K562 (cell line): ENCODE results near the gene TSPOAP1. TPM values are rescaled to one million over a fixed set of nuclear protein-coding genes. Genes with fewer than 3 reads are reported as not detected.
A peak's percentile ranks its signal among the peaks of the same experiment; 100 is the strongest.

Source experiments
- ARID4B ChIP-seq: sonication (generic); formaldehyde crosslinking; IDR thresholded peaks from 2 replicates; pipeline ENCODE4 v1.8.0; 2022; ENCODE audit warnings: mild to moderate bottlenecking, missing genetic modification reagents
- CC2D1A ChIP-seq: fragments of 450-650 bp; IDR thresholded peaks from 2 replicates; pipeline ENCODE4 v1.6.1; 2017; ENCODE audit warnings: mild to moderate bottlenecking
- ETV1 ChIP-seq: fragments of 450-650 bp; conservative IDR thresholded peaks from 2 replicates; pipeline ENCODE4 v1.6.1; 2016; ENCODE audit warnings: missing genetic modification characterization, control low read depth, low read depth, missing compliant biosample characterization
- GABPB1 ChIP-seq: sonication (generic); formaldehyde crosslinking; IDR thresholded peaks from 2 replicates; pipeline ENCODE4 v1.8.0; 2022; ENCODE audit warnings: mild to moderate bottlenecking, missing genetic modification reagents
- HDAC3 ChIP-seq: fragments of 450-650 bp; IDR thresholded peaks from 2 replicates; pipeline ENCODE4 v1.6.1; 2018; ENCODE audit warnings: borderline replicate concordance, mild to moderate bottlenecking, moderate library complexity; ENCODE audit not compliant: partially characterized antibody
- MAFK ChIP-seq: IDR thresholded peaks from 2 replicates; pipeline ENCODE4 v1.6.1; 2011; ENCODE audit warnings: low read length, improper control_type of control experiment
- NCOR1 ChIP-seq: fragments of 450-650 bp; IDR thresholded peaks from 2 replicates; pipeline ENCODE4 v1.6.1; 2016; ENCODE audit warnings: mild to moderate bottlenecking, moderate library complexity
- NFIX ChIP-seq: fragments of 250-450 bp; sonication (Bioruptor Pico); IDR thresholded peaks from 2 replicates; pipeline ENCODE4 v1.4.0; 2020; ENCODE audit warnings: low read depth, mild to moderate bottlenecking, moderate library complexity
- PCBP2 ChIP-seq: fragments of 200-400 bp; formaldehyde crosslinking; IDR thresholded peaks from 2 replicates; pipeline ENCODE4 v1.6.1; 2018; ENCODE audit warnings: low read length, low read depth, mild to moderate bottlenecking, moderate library complexity; ENCODE audit not compliant: poor library complexity, severe bottlenecking
- PKNOX1 ChIP-seq: fragments of 450-650 bp; IDR thresholded peaks from 2 replicates; pipeline ENCODE4 v1.6.1; 2016
- RCOR1 ChIP-seq, 2 experiments: IDR thresholded peaks; 2 replicates each; pipeline ENCODE4 v1.6.1; 2012; ENCODE audit warnings: low read depth in 2 of 2, low read length in 2 of 2, borderline replicate concordance in 1 of 2, improper control_type of control experiment in 1 of 2
- SAP30 ChIP-seq: fragments of 200-600 bp; sonication (generic); IDR thresholded peaks from 2 replicates; pipeline ENCODE4 v1.6.1; 2012; ENCODE audit warnings: borderline replicate concordance, low read depth, mild to moderate bottlenecking, moderate library complexity, low read length, control low read depth, inconsistent platforms; ENCODE audit not compliant: insufficient read depth, poor library complexity, severe bottlenecking
- SMARCA4 ChIP-seq: fragments of 450-650 bp; IDR thresholded peaks from 2 replicates; pipeline ENCODE4 v1.6.1; 2016
- TAL1 ChIP-seq: fragments of 450-650 bp; IDR thresholded peaks from 2 replicates; pipeline ENCODE4 v1.6.1; 2016; ENCODE audit warnings: mild to moderate bottlenecking
- TEAD1 ChIP-seq, 2 experiments: fragments of 450-650 bp in 1 of 2; sonication (generic) in 1 of 2; formaldehyde crosslinking; IDR thresholded peaks; 2 replicates each; pipeline versions ENCODE4 v1.4.0 to v1.8.0; 2020 to 2022; ENCODE audit warnings: mild to moderate bottlenecking in 2 of 2, missing genetic modification reagents in 1 of 2
- TRIM24 ChIP-seq, 2 experiments: fragments of 450-650 bp; IDR thresholded peaks; 2 replicates each; pipeline ENCODE4 v1.6.1; 2016
- ZNF316 ChIP-seq: fragments of 450-650 bp; IDR thresholded peaks from 2 replicates; pipeline ENCODE4 v1.6.1; 2016
- ZNF511 ChIP-seq: sonication (generic); formaldehyde crosslinking; IDR thresholded peaks from 2 replicates; pipeline ENCODE4 v1.8.0; 2022; ENCODE audit warnings: mild to moderate bottlenecking, missing genetic modification reagents
- polyA plus RNA-seq, 8 experiments: library from polyadenylated mRNA; depleted of rRNA in 4 of 8; stranded (reverse) in 5 of 8; unstranded in 3 of 8; fragments of >200 nt; fragmentation: Nextera tagmentation in 2 of 8; fragmentation: Illumina TruSeq in 1 of 8; extraction: Ambion mirVana in 2 of 8; extraction: Trizol in 1 of 8; gene quantifications; 2 replicates each; pipeline versions ENCODE4 v1.2.1 to v1.2.3, GENCODE V29; 2011 to 2014; ENCODE audit warnings: inconsistent platforms in 1 of 8, missing spikeins in 1 of 8
- total RNA-seq, 7 experiments: library from RNA; depleted of rRNA in 6 of 7; stranded (reverse); fragments of >200 nt in 6 of 7; fragmentation: Illumina TruSeq in 2 of 7; extraction: Trizol in 2 of 7; gene quantifications; 2 replicates each; pipeline versions ENCODE4 v1.2.1 to v1.2.3, GENCODE V29; 2011 to 2021; ENCODE audit warnings: low replicate concordance in 1 of 7
- TF ChIP-seq, protein P1 (sequence below): fragments of 250-450 bp; sonication (Bioruptor Pico); IDR thresholded peaks from 2 replicates; pipeline ENCODE4 v1.5.0; 2022; ENCODE audit warnings: mild to moderate bottlenecking

Gene TSPOAP1
- total and polyA plus RNA-seq, 9 of the 15 experiments (the other 6 are each of a cell fraction or from before 2014, with no cell fraction given) = 0.87 to 3.9 (median 1.8) TPM; not detected in 2

- TF ChIP-seq ARID4B (no peak), SAP30 (no peak), TRIM24 (IDR thresholded peaks at IDR 0.05) (peak in 1 of 2 experiments; percentile 53; a peak in 1 of 4 replicates), PCBP2 (no peak), NFIX (CRISPR knock-in tag) (peak; percentile 23; the same call in 1 of the 2 replicates), ETV1 (tag) (0 out of 2 replicates have a peak, but pooled peaks have one; percentile 29), NCOR1 (peak; percentile 59), RCOR1 (IDR thresholded peaks at IDR 0.05; ENCODE audit: borderline replicate concordance in 1 of 2, low read depth in 2 of 2, low read length in 2 of 2) (peak in 1 of 2 experiments; percentile 77; a peak in 1 of 4 replicates), TAL1 (peak; percentile 59; the same call in 1 of the 2 replicates), HDAC3 (peak; percentile 14), MAFK (peak; percentile 93), SMARCA4 (peak; percentile 87), GABPB1 (CRISPR knock-in tag) (0 out of 2 replicates have a peak, but pooled peaks have one; percentile 19), TEAD1 (CRISPR knock-in tag; IDR thresholded peaks at IDR 0.05) (no peak), CC2D1A (no peak), ZNF511 (CRISPR knock-in tag) (no peak), PKNOX1 (peak; percentile 97), ZNF316 (peak; percentile 99)
- TF ChIP-seq, protein P1, sequence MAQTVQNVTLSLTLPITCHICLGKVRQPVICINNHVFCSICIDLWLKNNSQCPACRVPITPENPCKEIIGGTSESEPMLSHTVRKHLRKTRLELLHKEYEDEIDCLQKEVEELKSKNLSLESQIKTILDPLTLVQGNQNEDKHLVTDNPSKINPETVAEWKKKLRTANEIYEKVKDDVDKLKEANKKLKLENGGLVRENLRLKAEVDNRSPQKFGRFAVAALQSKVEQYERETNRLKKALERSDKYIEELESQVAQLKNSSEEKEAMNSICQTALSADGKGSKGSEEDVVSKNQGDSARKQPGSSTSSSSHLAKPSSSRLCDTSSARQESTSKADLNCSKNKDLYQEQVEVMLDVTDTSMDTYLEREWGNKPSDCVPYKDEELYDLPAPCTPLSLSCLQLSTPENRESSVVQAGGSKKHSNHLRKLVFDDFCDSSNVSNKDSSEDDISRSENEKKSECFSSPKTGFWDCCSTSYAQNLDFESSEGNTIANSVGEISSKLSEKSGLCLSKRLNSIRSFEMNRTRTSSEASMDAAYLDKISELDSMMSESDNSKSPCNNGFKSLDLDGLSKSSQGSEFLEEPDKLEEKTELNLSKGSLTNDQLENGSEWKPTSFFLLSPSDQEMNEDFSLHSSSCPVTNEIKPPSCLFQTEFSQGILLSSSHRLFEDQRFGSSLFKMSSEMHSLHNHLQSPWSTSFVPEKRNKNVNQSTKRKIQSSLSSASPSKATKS (CRISPR knock-in tag) = no peak
Observed at GRCh38 chr17:58289869-58290268, 38.7 kb downstream of the TSPOAP1 start (continued).
